GM18858 (cell line): ENCODE measurements around the gene CARHSP1.
A peak's percentile ranks its signal among the peaks of the same experiment; 100 is the strongest.
"Not testable (repeated sequence)": the region's sequence is repeated elsewhere in the genome, so short reads cannot be mapped to it uniquely, and the experiment has no call there.

Experiments used
- ATAC-seq: cut with Tn5 transposase; IDR thresholded peaks from one replicate; pipeline ENCODE4 v1.9.1; 2021; ENCODE audit not compliant: unreplicated experiment

The CARHSP1 gene

DNA sequence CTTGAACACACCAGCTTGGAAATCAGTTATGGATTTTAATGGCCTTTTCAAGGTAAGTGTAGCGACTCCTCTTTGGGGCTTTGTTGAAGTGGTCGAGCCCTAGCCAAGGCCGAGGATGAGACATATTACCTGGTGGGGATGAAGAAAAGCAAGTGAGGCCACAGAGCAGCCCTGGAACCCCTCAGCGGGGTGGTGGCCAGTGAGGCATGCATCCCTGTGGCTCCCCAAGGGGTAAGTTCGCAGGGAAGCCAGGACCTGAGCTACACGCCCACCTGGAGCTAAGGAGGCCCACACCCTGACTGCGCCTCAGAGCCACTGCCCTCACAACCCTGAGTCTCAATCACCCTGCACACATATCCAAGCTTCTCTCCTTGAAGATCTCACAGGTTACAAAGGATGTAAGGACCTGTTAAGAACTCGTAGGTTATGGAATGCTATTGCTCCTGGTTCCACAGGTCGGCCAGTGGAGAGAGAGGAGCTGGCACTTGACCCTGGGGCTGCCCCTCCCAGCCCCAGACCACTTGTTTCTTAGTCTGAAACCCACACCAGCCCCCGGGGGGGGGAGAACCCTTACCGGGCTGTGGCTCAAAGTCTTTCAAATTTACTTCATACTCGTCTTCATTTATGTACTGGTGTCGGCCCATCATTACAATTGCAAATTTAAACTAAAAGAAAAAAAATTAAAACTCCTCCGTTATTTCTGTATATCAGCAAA, 25.3 kb upstream of the CARHSP1 start:
- ATAC-seq: no peak

- no peak for ATAC-seq
These were observed 24.6 kb upstream of the CARHSP1 start for GRCh38 chr16:8893426-8893825.

DNA sequence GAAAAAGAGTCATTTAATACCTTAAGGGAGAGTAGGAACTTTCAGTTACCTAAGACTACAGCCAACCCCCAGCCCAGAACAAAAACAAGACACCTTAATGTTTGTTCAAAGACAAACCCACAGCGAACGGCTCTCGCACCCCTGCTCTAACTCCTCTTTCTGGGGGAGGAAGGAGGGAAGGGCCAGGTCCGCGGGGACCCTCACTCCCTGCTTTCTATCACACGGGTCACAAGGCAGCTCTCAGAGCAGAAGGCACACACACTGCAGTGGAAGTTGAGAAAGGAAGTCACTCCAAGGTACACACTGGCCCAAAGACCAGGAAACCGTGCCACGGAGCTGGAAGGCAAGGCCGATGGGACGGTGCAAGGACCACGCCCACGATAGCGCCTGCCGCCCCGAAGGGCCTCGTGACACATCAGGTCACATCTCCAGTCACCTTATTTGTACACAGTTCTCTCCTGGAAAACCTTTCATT, 23.3 kb upstream of the CARHSP1 start:
- ATAC-seq: peak; percentile 5

GRCh38 chr16:8890549-8890921, 21.7 kb upstream of the CARHSP1 start:
- no peak for ATAC-seq

DNA sequence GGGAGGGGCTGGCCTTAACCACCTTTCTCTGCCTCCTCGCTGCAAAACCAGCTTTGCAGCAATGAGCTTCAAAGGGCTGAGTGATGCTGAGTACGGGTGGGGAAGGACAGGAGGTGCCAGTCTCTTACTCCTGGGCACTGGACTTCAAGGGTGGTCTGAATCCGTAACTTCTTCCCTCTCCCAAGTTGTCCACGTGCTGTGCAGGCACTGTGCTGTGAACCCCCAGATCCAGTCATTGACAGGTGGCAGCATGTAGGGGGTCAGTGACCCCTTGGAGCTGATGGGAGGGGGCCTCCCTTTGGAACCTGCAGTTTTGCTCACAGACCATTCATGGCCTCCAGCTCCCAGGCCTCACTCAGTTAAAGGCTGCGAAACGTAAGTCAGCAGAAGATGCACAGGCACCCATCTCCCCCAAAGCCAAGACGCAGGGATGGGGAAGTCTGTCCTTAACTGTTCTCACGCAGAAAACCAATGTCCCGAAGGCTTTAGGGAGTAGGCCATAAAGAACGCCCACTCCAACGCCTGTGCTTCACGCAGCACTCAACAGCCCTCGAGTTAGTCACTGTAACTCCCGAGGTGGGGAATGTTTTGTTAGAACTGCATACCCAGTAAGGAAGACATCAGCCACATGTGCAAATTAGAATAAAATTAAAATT, 21.2 kb upstream of the CARHSP1 start:
- ATAC-seq: no peak

GRCh38 chr16:8888951-8889892, 20.4 kb upstream of the CARHSP1 start:
- ATAC-seq: no peak

DNA sequence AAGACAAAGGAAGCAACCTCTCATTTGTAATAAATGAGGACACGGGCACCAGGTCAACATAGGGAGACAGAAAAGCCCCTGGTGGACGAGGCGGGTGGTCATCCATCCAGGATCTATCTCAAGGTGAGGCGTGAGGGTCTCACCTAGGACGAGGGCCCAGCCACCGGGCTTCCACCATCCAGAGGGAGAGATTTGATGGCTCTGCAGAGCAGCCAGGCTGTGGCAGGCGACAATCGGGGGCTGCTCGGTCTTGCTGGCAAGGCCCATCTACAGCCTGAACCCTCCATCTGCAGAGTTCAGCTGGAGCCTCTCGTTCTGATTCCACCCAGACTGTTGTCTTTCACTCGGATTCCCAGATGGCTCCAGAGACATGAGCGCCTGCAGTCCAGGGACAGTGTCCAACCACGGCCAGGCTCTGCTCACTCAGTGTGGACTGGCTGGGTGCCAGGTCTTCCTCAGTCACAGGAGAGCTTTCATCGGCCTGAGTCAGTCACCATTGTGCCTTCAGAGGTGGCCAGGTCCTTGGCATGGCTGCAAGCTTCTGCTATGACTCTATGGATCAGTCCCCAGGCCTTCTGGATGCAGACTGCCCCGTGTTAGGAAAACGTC, 19.2 kb upstream of the CARHSP1 start:
- ATAC-seq: no peak

DNA sequence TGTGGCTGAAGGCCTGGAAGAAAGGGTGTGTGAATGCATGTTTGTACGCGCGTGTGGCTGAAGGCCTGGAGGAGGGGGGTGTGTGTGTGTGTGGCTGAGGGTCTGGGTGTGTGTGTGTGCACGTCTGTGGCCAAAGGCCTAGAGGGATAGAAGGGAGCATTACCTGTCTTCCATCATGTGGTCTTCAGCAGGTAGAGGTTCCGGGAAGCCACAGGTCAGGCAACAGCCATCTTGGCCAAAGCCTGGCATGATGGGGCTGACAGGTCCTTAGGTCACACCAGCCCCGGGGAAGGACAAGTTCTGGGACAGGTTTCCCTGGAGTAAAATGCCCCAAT, 18.6 kb upstream of the CARHSP1 start:
- no peak for ATAC-seq

DNA sequence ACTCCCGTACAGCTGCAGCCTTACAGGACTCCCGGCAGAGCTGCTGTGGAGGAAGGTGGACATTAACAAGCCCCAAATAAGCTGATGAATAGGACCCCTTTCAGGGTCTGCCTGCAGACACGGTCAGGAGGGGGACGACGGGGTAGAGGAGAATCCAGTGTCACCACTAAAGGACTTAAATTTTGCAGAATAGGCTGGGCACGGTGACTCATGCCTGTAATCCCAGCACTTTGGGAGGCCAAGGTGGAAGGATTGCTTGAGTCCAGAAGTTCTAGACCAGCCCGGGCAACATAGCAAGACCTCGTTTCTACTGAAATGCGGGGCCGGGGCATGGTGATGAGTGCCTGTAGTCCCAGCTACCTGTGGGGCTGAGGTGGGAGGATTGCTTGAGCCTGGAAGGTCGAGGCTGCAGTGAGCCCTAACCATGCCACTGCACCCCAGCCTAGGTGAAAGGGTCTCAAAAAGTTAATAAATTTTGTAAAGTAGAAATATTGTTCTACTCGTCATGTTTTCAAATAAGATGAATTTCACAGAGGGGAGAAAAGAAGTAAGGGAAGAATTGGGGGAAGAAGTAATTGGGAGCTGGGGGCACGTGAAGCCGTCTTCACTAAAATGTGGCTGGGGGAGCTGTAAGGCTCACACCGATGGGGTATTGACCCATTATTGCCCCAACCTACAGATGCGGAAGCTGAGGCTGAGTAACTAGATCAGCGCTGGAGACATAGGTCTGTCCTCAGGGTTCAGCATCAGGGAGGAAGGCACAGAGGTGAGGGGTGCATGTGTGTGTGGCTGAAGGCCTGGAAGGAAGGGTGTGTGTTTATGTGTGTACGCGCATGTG, 18.0 kb upstream of the CARHSP1 start:
- ATAC-seq: no peak

- no peak for ATAC-seq
These were observed 17.1 kb upstream of the CARHSP1 start for GRCh38 chr16:8885674-8886592.

- no peak for ATAC-seq
These were observed 14.0 kb upstream of the CARHSP1 start for GRCh38 chr16:8882725-8883377.

GRCh38 chr16:8882041-8882617, 13.3 kb upstream of the CARHSP1 start, which contains the start of gene LITAFD:
Gene LITAFD, plus strand, starts transcription at chr16:8882351. Its CDS starts 2,005 bp downstream, at chr16:8884356.
- no peak for ATAC-seq

DNA sequence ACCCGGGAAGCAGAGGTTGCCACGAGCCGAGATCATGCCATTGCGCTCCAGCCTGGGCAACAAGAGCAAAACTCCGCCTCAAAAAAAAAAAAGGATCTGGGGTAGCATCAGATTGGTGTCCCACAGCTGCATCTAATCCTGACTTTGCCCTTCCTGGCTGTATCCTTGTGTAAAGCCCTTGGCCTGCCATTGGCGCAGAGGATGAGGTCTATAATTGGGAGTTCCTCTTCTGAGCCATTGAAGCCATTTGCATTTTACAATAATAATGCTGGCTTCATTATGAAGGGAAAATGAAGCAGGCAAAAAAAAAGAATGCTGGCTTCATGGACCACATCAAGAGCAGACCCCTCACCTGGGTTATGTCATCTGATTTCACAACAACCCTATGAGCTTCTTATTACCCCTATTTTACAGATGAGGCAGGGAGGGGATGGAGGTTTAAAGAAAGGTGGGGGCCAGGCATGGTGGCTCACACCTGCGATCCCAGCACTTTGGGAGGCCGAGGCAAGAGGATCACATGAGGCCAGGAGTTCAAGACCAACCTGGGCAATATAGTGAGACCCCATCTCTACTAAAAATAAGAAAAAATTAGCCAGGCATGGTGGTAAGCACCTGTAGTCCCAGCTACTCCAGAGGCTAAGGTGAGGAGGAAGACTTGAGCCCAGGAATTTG, 12.2 kb upstream of the CARHSP1 start:
- ATAC-seq: no peak

GRCh38 chr16:8878523-8878911, 9.7 kb upstream of the CARHSP1 start:
- no peak for ATAC-seq

- no peak for ATAC-seq
These were observed 9.2 kb upstream of the CARHSP1 start for GRCh38 chr16:8877894-8878522.

GRCh38 chr16:8875317-8875716, 6.5 kb upstream of the CARHSP1 start:
- ATAC-seq: not testable (repeated sequence)

DNA sequence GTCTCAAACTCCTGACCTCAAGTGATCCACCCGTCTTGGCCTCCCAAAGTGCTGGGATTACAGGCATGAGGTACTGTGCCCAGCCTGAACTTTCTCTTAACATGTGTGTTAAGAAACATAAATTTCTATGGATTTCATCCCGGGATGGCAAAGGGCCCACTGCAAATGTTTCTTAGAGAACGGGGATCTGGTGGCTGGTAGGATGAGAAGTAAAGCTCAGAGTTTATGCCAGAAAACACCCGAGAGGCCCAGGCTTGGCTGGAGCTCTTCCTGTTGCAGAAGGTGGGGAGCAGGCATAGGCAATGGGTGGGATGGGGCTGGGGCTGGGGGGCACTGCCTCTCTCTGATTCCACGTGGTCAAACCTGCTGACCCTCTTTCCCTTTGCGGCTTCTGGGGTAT, 5.6 kb upstream of the CARHSP1 start:
- no peak for ATAC-seq
